CD4-positive, alpha-beta T cell treated with Interleukin-6 at 100 ng/mL for 8 hours (primary cell): ENCODE results near the gene PLEKHG2.
"Not testable (repeated sequence)": the region's sequence is repeated elsewhere in the genome, so short reads cannot be mapped to it uniquely, and the experiment has no call there.

Experiments used
- DNase-seq: peaks from one replicate; pipeline ENCODE4 v3.0.0-alpha.2; 2020; ENCODE audit warnings: mixed read lengths, low spot score

Gene PLEKHG2

DNA sequence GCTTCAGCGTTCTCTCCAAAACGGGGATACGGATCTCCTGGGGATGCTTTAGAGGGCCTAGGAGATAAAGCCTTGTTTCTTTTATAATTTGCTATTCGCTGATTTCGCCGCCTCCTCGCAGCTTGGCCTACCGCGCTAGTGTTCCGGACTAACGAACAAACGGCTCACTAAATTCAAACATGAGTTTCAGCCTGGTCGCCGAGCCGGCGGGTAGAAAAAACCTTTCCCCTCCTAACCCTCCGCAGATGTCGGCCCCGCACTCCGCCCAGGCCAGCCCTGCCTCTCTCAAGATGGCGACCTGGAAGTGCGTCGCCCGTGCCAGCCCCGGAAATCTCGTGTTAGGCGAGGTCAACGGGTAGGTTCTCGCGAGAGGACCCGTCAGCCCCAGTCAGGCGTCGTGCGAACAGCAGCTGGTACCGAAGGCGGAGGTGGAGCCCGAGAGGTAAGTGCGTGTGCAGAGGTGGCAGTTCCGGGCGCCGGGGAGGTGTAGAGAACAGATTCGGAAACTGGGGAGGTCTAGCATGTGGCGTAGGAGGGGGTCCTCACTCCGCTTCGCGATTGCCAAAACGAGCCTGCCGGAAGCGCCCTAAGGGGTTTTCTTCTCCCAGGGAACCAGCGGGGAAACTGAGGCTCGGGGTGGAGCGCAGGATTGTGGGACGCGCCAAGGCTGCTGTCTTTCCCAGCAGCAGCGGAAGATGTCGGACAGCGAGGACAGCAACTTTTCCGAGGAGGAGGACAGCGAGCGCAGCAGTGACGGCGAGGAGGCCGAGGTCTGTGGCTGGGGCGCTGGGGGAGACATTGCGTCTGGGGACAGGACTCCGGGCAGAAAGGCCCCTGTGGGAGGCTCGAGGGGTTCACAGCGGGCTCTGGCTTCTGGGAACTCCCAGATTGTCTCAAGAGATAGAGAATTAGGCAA lies 33.0 kb downstream of the PLEKHG2 start, which contains the start of gene SUPT5H:
Gene SUPT5H (plus strand): TSS at position 387 of the 916 bp plus-strand sequence. CDS start 309 bp downstream, at position 696.
- peak; percentile 98 for DNase-seq

DNA sequence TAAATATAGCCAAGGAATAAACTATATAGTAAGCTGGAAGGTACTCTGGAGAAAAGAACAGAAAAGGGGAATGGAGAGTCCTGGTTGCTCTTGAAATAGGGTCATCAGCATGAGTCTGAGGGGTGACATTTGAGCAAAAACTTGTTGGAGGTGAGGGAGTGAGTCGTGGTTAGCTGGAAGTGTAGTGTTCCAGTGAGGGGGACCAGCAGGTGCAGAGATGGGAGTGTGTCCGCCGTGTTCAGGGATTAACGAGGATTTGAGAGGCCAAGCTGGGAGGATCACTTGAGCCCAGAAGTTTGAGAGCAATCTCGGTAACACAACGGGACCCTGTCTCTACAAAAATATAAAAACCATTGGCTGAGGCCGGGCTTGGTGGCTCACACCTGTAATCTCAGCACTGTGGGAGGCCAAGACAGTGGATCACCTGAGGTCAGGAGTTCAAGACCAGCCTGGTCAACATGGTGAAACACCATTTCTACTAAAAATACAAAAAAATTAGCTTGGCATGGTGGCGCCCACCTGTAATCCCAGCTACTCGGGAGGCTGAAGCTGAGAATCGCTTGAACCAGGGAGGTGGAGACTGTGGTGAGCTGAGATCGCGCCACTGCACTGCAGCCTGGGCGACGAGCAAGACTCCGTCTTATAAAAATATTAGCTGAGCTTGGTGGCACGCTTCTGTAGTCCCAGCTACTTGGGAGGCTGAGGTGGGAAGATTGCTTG lies 34.1 kb downstream of the PLEKHG2 start:
- DNase-seq: no peak

DNA sequence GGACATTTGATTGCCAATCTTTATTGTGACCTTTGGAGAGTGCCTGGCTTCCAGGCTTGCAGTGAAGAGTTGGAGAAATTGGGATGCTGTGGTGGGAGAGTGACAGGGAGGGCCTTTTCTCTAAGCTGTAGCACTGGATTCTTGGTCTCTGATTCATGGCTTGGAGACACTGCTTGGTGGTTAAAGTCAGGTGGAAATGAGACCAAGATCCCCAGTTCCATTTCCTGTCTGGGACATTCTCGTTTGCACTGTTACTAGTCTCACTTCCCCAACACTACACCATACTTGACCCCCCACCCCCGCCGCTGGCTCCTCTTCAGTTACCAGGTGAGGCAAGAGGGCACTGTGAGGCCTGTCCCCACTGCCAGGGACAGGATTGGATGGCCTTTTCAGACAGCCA lies 35.8 kb downstream of the PLEKHG2 start:
- DNase-seq: no peak

DNA sequence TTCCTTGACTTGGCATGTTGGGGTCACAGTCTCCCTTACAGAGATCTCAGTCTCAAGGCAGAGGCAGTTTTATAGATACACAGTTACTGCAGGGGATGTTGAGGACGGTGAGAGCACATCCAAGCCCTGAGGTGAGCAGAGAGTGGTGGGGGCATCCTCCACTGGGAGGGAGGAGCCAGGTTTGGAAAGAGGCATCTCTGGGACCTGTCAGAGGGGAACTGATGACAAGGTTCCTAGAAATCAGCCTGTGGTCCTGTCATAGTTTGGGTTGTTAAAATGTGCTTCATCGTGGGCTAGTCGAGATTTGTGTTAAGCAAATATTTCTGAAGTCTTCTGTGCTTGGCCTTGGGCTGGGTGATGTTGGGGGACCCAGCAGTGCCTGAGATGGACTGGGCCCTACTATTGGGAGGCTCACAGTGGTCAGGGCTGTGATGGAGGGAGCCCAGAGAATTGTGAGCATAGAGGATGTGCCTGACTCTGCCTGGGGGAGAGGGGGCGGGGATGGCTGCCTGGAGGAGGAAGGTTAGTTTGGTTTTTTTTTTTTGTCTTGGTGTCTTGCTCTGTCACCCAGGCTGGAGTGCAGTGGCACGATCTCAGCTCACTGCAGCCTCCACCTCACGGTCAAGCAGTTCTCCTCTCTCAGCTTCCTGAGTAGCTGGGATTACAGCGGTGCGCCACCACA lies 36.8 kb downstream of the PLEKHG2 start:
- no peak for DNase-seq

DNA sequence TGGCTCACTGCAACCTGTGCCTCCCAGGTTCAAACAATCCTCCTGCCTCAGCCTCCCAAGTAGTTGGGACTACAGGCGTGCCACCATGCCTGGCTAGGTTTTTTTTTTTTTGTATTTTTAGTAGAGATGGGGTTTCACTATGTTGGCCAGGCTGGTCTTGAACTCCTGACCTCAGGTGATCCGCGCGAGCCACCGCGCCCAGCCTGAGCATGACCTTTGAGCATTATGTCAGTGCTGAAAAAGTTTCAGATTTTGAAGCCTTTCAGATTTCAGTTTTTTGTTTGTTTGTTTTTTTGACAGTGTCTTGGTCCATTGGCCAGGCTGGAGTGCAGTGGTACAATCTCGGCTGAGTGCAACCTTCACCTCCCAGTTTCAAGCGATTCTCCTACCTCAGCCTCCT lies 38.8 kb downstream of the PLEKHG2 start:
- not testable (repeated sequence) for DNase-seq

DNA sequence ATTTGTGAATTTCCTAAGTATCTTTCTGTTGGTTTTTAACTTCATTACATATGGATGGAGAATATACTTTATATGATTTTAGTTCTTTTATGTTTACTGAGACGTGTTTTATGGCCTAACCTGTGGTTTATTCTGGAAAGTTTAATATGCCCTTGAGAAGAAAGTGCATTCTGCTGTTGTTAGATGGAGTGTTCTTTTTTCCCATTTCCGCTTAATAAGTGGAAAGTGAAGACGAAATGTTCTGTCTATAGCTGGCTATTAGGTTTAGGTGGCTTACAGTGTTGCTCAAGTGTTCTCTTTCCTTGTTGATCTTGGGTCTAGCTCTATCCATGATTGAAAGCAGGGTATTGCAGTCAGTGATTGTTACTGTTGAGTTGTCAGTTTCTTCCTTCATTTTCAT lies 50.9 kb downstream of the PLEKHG2 start:
- DNase-seq: no peak

DNA sequence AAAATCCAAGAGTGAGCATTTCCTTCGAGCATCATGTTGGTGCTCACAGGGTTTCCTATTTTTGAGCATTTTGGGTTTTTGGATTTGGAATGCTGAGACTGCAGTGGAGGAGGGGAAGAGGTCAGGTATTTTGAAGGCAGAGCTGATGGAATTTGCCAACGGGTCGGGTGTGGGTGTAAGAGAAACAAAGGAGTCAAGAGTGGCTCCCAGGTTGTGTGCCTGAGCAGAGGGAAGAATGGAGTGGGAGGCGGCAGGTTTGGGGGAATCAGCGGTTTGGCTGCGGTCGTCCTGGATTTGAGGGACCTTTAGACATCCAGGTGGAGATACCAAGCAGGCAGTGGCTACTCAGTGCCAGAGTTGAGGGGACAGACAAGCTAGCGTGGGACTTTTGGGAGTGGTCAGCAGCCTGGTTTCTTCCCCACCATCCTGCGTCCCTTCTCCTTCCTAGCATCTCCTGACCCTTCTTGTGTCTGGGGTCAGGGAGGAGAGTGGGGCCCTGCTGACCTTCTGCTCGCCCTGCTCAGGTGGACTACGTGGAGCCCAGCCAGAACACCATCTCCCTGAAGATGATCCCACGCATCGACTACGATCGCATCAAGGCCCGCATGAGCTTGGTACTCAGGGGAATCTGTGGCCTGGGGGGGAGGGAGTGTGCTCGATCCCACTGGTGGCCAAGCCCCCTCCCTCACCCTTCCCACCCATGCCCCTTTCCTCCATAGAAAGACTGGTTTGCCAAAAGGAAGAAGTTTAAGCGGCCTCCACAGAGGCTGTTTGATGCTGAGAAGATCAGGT lies 53.7 kb downstream of the PLEKHG2 start:
- DNase-seq: no peak

DNA sequence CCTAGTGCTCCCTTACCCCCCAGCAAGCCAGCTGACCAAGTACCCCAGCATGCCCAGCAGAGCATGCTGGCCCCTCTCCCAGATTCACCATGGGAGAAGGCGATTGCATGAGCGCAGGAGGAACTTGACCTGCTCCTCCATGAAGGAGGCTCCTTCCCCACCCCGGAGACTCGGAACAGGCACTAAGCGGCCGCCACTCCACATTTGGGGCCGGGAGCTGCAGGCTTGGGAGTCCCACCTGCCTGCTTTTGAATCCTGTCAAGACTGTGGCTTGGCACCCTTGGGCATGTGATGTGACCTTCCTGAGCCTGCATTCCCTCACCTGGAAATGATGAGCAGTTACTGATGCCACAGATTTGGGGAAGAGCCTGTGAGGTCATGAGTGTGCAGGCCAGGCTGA lies 55.5 kb downstream of the PLEKHG2 start:
- no peak for DNase-seq

DNA sequence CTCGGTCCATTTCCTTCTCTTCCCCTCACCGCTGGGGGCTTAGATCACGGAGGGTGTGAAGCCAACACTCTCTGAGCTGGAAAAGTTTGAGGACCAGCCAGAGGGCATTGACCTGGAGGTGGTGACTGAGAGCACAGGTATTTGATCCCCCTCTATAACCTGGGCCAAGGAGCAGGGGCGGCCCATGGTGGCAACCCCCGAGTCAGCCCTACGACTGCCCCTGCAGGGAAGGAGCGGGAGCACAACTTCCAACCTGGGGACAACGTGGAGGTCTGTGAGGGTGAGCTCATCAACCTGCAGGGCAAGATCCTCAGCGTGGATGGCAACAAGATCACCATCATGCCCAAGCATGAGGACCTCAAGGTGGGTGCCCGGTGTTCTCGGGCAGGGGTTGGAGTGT lies 56.6 kb downstream of the PLEKHG2 start:
- no peak for DNase-seq

DNA sequence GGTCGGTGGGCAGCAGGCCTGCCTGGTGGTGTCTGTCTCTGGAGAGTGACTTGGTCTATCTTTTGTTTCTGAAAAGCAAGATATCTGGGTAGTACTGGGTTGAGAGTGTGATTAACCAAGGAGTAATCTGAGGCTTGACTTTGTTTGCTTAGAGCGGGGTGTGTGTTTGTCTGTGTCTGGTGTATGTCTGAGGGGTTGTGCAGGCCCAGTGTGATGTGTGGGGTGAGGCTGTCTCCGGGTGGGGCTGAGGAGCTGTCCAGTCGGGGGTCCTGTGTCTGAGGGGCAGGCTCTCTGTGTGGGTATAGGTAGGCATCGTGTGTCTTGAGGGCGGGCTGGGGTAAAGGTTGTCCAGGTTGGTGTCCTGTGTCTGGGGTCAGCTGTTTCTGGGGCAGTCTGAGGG lies 57.1 kb downstream of the PLEKHG2 start:
- no peak for DNase-seq

DNA sequence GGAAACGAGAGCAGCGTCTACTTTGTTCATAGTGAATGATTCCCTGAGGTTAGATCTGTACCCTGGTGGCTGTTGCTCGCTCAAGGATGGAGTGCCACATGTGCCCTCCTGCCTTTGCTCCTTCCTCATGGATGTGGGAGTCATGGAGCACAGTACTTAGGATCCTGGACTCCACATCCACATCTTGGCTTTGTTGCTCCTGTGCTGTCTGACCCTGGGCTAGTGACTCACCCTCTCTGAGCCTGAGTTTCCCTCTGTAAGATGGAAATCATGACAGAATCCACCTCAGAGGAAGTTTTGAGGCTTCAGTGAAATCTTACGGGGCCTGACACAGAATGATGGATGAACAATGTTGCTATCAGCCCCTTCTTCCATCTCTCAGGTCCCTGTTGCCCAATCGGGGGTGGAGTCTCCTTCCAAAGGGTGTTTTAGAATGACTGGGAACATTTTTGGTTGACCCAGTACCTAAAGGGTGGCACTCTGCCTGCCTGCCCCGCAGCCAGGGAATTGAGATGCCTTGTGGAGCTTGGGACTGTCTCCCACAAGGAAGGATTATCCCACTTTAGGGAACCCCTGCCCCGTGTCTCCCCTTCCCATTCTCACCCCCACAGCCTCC lies 58.4 kb downstream of the PLEKHG2 start:
- no peak for DNase-seq

DNA sequence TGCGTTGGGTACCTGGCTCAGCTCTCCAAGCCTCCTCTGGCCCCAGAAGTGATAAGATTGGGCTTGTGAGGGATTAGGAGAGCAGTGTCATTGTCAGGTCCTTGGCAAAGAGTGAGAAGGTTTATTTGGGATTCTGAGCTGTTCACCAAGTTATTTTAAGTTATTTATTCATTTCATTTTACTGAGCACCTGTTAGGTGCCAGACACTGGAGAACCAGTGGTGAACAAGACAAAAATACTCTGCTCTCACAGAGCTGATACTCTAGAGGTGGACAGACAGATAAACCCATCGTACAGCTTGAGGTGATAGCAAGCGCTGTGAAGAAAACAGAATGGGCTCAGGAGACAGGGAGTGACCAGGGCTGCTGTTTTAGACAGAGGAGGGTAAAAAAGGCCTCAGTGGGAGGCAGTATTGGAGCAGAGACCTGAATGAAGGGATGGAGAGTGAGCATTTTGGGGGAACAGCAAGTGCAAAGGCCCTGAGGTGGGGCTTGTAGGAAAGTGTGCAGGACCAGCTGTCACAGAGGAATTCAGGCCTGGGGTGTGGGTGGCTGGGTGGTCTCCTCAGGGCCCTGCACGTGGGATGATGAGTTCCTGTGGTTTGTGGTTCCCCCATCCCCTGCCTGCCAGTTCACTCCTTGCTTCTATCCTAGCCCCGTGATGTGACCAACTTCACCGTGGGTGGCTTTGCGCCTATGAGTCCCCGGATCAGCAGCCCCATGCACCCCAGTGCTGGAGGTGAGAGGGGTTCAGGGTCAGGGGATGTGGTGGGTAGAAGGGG lies 59.5 kb downstream of the PLEKHG2 start:
- no peak for DNase-seq

DNA sequence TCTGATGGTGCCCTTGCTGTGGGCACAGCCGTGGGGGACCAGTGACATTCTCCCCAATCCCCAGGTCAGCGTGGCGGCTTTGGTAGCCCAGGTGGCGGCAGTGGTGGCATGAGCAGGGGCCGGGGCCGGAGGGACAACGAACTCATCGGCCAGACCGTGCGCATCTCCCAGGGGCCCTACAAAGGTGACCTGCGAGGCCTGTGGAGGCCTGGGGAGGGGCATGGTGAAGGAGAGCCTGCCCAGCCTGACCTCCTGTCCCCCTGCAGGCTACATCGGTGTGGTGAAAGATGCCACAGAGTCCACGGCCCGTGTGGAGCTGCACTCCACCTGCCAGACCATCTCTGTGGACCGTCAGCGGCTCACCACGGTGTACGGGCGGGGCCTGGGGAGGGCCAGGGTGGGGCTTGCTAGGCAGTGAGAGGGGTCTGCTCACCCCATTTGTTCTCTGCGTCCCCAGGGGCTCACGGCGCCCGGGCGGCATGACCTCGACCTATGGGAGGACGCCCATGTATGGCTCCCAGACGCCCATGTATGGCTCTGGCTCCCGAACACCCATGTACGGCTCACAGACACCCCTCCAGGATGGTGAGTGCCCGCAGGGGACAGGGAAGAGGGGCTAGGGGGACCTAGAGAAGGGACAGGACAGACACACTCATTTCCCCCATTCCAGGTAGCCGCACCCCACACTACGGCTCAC lies 60.4 kb downstream of the PLEKHG2 start:
- no peak for DNase-seq

DNA sequence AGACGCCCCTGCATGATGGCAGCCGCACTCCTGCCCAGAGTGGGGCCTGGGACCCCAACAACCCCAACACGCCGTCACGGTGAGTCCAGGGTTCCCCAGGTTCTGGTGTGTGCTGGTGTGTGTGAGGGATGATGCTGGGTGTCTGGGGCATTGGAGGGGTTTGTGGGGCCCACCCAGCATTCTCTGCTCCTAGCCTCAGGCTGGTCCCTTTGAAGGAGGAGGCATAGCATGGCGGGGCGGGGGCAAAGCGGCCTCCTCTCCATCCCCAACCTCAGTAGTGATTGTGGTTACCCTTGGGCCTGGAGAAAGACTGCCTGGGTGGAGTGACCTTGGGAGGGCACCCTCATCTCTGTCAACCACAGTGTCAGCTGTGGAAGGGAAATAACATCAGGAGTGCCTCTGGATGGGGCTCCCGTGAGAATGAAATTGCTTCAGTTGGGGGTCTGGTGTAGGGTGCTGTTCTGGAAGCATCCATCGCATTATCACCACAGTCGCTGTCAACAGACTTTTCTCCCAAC lies 61.0 kb downstream of the PLEKHG2 start:
- no peak for DNase-seq

DNA sequence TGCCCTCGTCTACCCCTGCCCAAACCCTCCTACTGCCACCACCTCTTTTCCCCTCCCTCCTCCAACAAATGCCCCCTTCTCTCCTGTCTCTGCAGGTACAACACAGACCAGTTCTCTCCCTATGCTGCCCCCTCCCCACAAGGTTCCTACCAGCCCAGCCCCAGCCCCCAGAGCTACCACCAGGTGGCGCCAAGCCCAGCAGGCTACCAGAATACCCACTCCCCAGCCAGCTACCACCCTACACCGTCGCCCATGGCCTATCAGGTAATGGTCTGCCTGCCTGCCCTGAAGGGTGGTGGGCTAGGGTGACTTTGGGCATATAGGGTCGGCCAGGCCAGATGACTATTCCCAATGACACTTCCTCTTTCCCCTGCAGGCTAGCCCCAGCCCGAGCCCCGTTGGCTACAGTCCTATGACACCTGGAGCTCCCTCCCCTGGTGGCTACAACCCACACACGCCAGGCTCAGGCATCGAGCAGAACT lies 61.7 kb downstream of the PLEKHG2 start:
- peak; percentile 63 for DNase-seq

DNA sequence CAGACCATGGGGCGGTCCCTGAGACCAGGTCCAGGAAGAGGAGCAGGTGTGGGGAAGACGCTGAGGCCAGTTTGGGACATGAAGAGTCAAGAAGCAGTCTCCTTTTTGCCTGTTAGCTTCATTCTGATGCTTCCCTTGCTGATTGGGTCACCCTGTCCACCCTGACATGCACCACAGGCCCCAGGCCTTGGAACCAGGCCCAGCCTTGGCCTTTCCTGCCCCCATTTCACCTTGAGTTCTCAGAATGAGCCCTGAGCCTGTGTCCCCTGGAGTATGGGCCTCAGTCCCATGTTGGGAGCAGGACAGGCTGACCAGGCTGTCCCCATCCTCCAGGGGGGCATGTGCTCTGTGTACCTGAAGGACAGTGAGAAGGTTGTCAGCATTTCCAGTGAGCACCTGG lies 63.3 kb downstream of the PLEKHG2 start:
- no peak for DNase-seq
